ENCODE measurements around the gene CDT1.

The CDT1 gene

GRCh38 chr16:88774544-88775393 is 28.8 kb upstream of the CDT1 start:
- TF ChIP-seq GATA3 (IDR thresholded peaks at IDR 0.05; ENCODE audit: low read depth, low read length) (no peak), GATA2 (IDR thresholded peaks at IDR 0.05; ENCODE audit: low read depth, low read length) (no peak)

GRCh38 chr16:88775825-88776224 is 27.8 kb upstream of the CDT1 start:
- TF ChIP-seq GATA3 (IDR thresholded peaks at IDR 0.05; ENCODE audit: low read depth, low read length) (no peak), GATA2 (IDR thresholded peaks at IDR 0.05; ENCODE audit: low read depth, low read length) (no peak)

GRCh38 chr16:88777471-88778270 is 25.9 kb upstream of the CDT1 start:
- TF ChIP-seq GATA2 (IDR thresholded peaks at IDR 0.05; ENCODE audit: low read depth, low read length) (no peak), GATA3 (IDR thresholded peaks at IDR 0.05; ENCODE audit: low read depth, low read length) (no peak)

GRCh38 chr16:88778271-88778525 is 25.4 kb upstream of the CDT1 start:
- no peak for TF ChIP-seq GATA3 (IDR thresholded peaks at IDR 0.05; ENCODE audit: low read depth, low read length)

- no peak for TF ChIP-seq GATA3 (IDR thresholded peaks at IDR 0.05; ENCODE audit: low read depth, low read length)
- no peak for TF ChIP-seq GATA2 (IDR thresholded peaks at IDR 0.05; ENCODE audit: low read depth, low read length)
Observed at GRCh38 chr16:88778541-88779065, 25.0 kb upstream of the CDT1 start.

GRCh38 chr16:88779406-88780141 is 24.0 kb upstream of the CDT1 start:
- no peak for TF ChIP-seq GATA2 (IDR thresholded peaks at IDR 0.05; ENCODE audit: low read depth, low read length)
- TF ChIP-seq GATA3 (IDR thresholded peaks at IDR 0.05; ENCODE audit: low read depth, low read length): no peak

GRCh38 chr16:88780142-88781062 is 23.2 kb upstream of the CDT1 start:
- TF ChIP-seq GATA2 (IDR thresholded peaks at IDR 0.05; ENCODE audit: low read depth, low read length) (no peak), GATA3 (IDR thresholded peaks at IDR 0.05; ENCODE audit: low read depth, low read length) (no peak)

- TF ChIP-seq GATA3 (IDR thresholded peaks at IDR 0.05; ENCODE audit: low read depth, low read length): no peak
- TF ChIP-seq GATA2 (IDR thresholded peaks at IDR 0.05; ENCODE audit: low read depth, low read length): no peak
Observed at GRCh38 chr16:88781140-88782077, 22.2 kb upstream of the CDT1 start.

GRCh38 chr16:88782454-88783390 is 20.9 kb upstream of the CDT1 start:
- TF ChIP-seq GATA2 (IDR thresholded peaks at IDR 0.05; ENCODE audit: low read depth, low read length) (no peak), GATA3 (IDR thresholded peaks at IDR 0.05; ENCODE audit: low read depth, low read length) (no peak)

- no peak for TF ChIP-seq GATA3 (IDR thresholded peaks at IDR 0.05; ENCODE audit: low read depth, low read length)
- TF ChIP-seq GATA2 (IDR thresholded peaks at IDR 0.05; ENCODE audit: low read depth, low read length): no peak
Observed at GRCh38 chr16:88783391-88784073, 20.1 kb upstream of the CDT1 start.

All from SH-SY5Y (cell line).